HepG2 (cell line): ENCODE measurements around the gene TRERF1. TPM values are rescaled to one million over a fixed set of nuclear protein-coding genes. Genes with fewer than 3 reads are reported as not detected.

Experiments
- ATAC-seq: fragments of 200-7000 bp; cut with Tn5 transposase; 3 replicates; pipeline ENCODE4 v1.9.1; 2020; ENCODE audit warnings: mild to moderate bottlenecking, moderate library complexity
- BruUV-seq: library from RNA; stranded (reverse); fragments of 400-500 nt; replicated peaks from 2 replicates; lab custom pipeline; 2021; lab: Mats Ljungman, UMichigan
- CTCF ChIA-PET: fragments of 300-600 bp; formaldehyde crosslinking; extraction: SDS; loops from one replicate; lab custom pipeline; 2021; ENCODE audit warnings: low total read pairs, inconsistent platforms, low intra/inter-chr PET ratio; lab: Yijun Ruan, JAX
- POLR2A ChIA-PET: fragments of 350-600 bp; sonication (Branson Sonifier 250); formaldehyde crosslinking; loops from one replicate; lab custom pipeline; 2020; ENCODE audit warnings: antibody characterized with exemption, inconsistent platforms; lab: Yijun Ruan, JAX
- DNase-seq: peaks from one replicate; pipeline ENCODE4 v3.0.0-alpha.2; 2015; ENCODE audit warnings: low spot score
- FAIRE-seq: peaks from 3 replicates; lab custom pipeline; 2011; peaks lifted over from hg19 to GRCh38; lab: Jason Lieb, UNC
- H2AFZ ChIP-seq: one replicate; pipeline ENCODE4 v1.6.1; 2011; ENCODE audit warnings: low read length, inconsistent platforms
- H3K27ac ChIP-seq: fragments of 300-600 bp; 3 replicates; pipeline ENCODE4 v1.8.0; 2011; ENCODE audit warnings: mixed run types, mild to moderate bottlenecking, mixed read lengths, low read length, inconsistent platforms; ENCODE audit not compliant: insufficient read depth; ENCODE audit errors: extremely low read length
- H3K27me3 ChIP-seq, 2 experiments: fragments of 200-600 bp in 1 of 2; 2 replicates in 1 of 2; 3 replicates in 1 of 2; pipeline versions ENCODE4 v1.6.0 to v1.8.0; 2011; ENCODE audit warnings: low read length in 2 of 2, mild to moderate bottlenecking in 2 of 2, moderate library complexity in 2 of 2, inconsistent platforms in 1 of 2; ENCODE audit not compliant: insufficient read depth in 2 of 2, control insufficient read depth in 1 of 2
- H3K36me3 ChIP-seq, 2 experiments: fragments of 200-600 bp in 1 of 2; replicated peaks in 1 of 2; 2 replicates in 1 of 2; 3 replicates in 1 of 2; pipeline versions ENCODE4 v1.5.1 to v1.8.0; 2011; ENCODE audit warnings: low read length in 2 of 2, inconsistent platforms in 1 of 2; ENCODE audit not compliant: insufficient read depth in 2 of 2, control insufficient read depth in 1 of 2
- H3K4me1 ChIP-seq: 2 replicates; pipeline ENCODE4 v1.5.1; 2012; ENCODE audit warnings: low read length, inconsistent platforms; ENCODE audit not compliant: insufficient read depth
- H3K4me2 ChIP-seq: 2 replicates; pipeline ENCODE4 v1.6.0; 2011; ENCODE audit warnings: low read depth, low read length, inconsistent platforms
- H3K4me3 ChIP-seq, 3 experiments: fragments of 200-600 bp in 1 of 3; sonication (generic), shearing (Covaris generic) in 1 of 3; replicated peaks in 1 of 3; 2 replicates each; pipeline ENCODE4 v1.5.1; 2011 to 2016; ENCODE audit warnings: low read length in 3 of 3, inconsistent platforms in 2 of 3, low read depth in 2 of 3, mild to moderate bottlenecking in 2 of 3, control low read depth in 1 of 3, mixed read lengths in 1 of 3; ENCODE audit not compliant: insufficient read depth in 1 of 3
- H3K79me2 ChIP-seq: one replicate; pipeline ENCODE4 v1.6.1; 2011; ENCODE audit warnings: low read length, inconsistent platforms; ENCODE audit not compliant: insufficient read depth
- H3K9ac ChIP-seq: 2 replicates; pipeline ENCODE4 v1.6.0; 2011; ENCODE audit warnings: mild to moderate bottlenecking, low read depth, low read length, inconsistent platforms; ENCODE audit not compliant: insufficient read depth
- H3K9me3 ChIP-seq: 2 replicates; pipeline ENCODE4 v1.5.1; 2012; ENCODE audit warnings: mild to moderate bottlenecking, low read length
- H4K20me1 ChIP-seq: 2 replicates; pipeline ENCODE4 v1.6.0; 2011; ENCODE audit warnings: inconsistent platforms, mild to moderate bottlenecking, low read length, moderate library complexity; ENCODE audit not compliant: insufficient read depth
- ESRRA ChIP-seq: sonication (generic); formaldehyde crosslinking; IDR thresholded peaks from 2 replicates; pipeline ENCODE4 v1.5.1; 2020; ENCODE audit warnings: mild to moderate bottlenecking, low read depth, missing genetic modification reagents
- FOSL2 ChIP-seq: sonication (generic); formaldehyde crosslinking; IDR thresholded peaks from 2 replicates; pipeline ENCODE4 v1.4.0; 2020; ENCODE audit warnings: missing genetic modification reagents
- KLF6 ChIP-seq: IDR thresholded peaks from 2 replicates; pipeline ENCODE4 v1.8.0; 2016; ENCODE audit warnings: missing biosample characterization, missing genetic modification reagents
- KMT2B ChIP-seq: IDR thresholded peaks from 2 replicates; pipeline ENCODE4 v1.6.1; 2016; ENCODE audit warnings: missing genetic modification reagents, missing compliant biosample characterization
- PHF21A ChIP-seq: sonication (generic); formaldehyde crosslinking; IDR thresholded peaks from 2 replicates; pipeline ENCODE4 v1.5.0; 2020; ENCODE audit warnings: mild to moderate bottlenecking, missing genetic modification reagents
- TARDBP ChIP-seq: sonication (generic); formaldehyde crosslinking; IDR thresholded peaks from 2 replicates; pipeline ENCODE4 v1.8.0; 2022; ENCODE audit warnings: mild to moderate bottlenecking, missing genetic modification reagents
- ZNF331 ChIP-seq: sonication (generic); formaldehyde crosslinking; IDR thresholded peaks from 2 replicates; pipeline ENCODE4 v1.4.0; 2020; ENCODE audit warnings: missing genetic modification reagents
- ZNF564 ChIP-seq: sonication (generic); formaldehyde crosslinking; IDR thresholded peaks from 2 replicates; pipeline ENCODE4 v1.8.1; 2023; ENCODE audit warnings: mild to moderate bottlenecking, missing genetic modification reagents
- ZNF816 ChIP-seq: sonication (generic); formaldehyde crosslinking; IDR thresholded peaks from 2 replicates; pipeline ENCODE4 v1.8.0; 2022; ENCODE audit warnings: missing genetic modification reagents, mild to moderate bottlenecking, borderline replicate concordance
- ZNF878 ChIP-seq: sonication (generic); formaldehyde crosslinking; IDR thresholded peaks from 2 replicates; pipeline ENCODE4 v1.8.1; 2023; ENCODE audit warnings: mild to moderate bottlenecking, missing genetic modification reagents, moderate library complexity
- whole genome bisulfite sequencing: methylation state at CpG from one replicate; pipeline ENCODE4 v1.1.6; 2017; ENCODE audit warnings: low lambda C conversion rate; 5-methylcytosine and 5-hydroxymethylcytosine counted together
- in situ Hi-C: cut with HindIII; loops from 2 replicates; pipeline ENCODE4 v1.10.0; 2017; ENCODE audit warnings: low pct_unique_long_range_greater_than_20kb; ENCODE audit not compliant: extremely low pct_ligation_motif_present
- intact Hi-C: fragments of 100-400 bp; cut with micrococcal nuclease; formaldehyde crosslinking; loops from one replicate; pipeline ENCODE4 v1.10.0; 2022; ENCODE audit not compliant: unreplicated experiment
- polyA plus RNA-seq, 8 experiments: library from polyadenylated mRNA; depleted of rRNA in 3 of 8; stranded (reverse) in 7 of 8; unstranded in 1 of 8; fragments of >200 nt; fragmentation: Illumina TruSeq in 4 of 8; extraction: Trizol in 4 of 8; gene quantifications; 2 replicates each; pipeline versions ENCODE4 v1.2.1 to v1.2.3, GENCODE V29; 2011 to 2016; ENCODE audit warnings: low read depth in 4 of 8, missing spikeins in 1 of 8, mixed read lengths in 1 of 8; ENCODE audit not compliant: insufficient read depth in 1 of 8
- total RNA-seq, 5 experiments: library from RNA; depleted of rRNA; stranded (reverse); fragments of >200 nt; fragmentation: Illumina TruSeq; extraction: Trizol; gene quantifications; 2 replicates each; pipeline ENCODE4 v1.2.3, GENCODE V29; 2016; ENCODE audit warnings: low read depth in 1 of 5
- TF ChIP-seq, protein P1 (sequence below): sonication (generic); formaldehyde crosslinking; IDR thresholded peaks from 2 replicates; pipeline ENCODE4 v1.4.0; 2020; ENCODE audit warnings: missing genetic modification reagents
- TF ChIP-seq, protein P2 (sequence below): sonication (generic); IDR thresholded peaks from 2 replicates; pipeline ENCODE4 v1.6.1; 2016; ENCODE audit warnings: low read depth, borderline replicate concordance
- TF ChIP-seq, protein P3 (sequence below): sonication (generic); formaldehyde crosslinking; IDR thresholded peaks from 2 replicates; pipeline ENCODE4 v1.4.0; 2020; ENCODE audit warnings: missing genetic modification reagents, borderline replicate concordance

The TRERF1 gene
- total and polyA plus RNA-seq, 2 of the 13 experiments (the other 11 are each of a cell fraction or from before 2014, with no cell fraction given): 0.02 TPM; not detected in 1

DNA sequence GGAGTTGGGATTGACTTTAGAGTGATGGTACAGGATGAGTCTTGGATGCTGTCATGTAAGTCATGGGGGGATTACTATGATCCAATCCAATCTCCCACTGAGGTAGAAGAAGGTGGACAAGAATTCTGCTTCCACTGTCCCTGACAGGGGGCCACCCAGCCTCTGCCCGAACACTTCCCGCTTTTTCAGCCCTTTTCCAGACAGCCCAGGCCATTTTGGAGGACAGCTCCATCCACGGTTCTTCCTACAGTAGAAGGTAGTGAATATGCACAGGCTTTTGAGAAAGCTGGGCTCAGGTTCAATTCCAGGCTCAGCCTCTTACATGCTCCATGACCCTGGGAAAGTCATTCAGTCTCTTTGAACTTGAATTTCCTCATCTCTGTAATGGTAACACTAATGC, 31.0 kb downstream of the TRERF1 start:
- FAIRE-seq (no peak), DNase-seq (no peak), ATAC-seq (no peak)
- Histone ChIP-seq H3K4me2 (no peak overlapping the region), H3K9ac (no peak overlapping the region), H3K27ac (no peak overlapping the region), H4K20me1 (no peaks in the 10 kb centered on the region), H3K4me1 (peaks cover 8% of the 10 kb centered on the region), H3K4me3 (no peak overlapping the region), H2AFZ (no peak overlapping the region), H3K36me3 (no peaks in the 10 kb centered on the region), H3K27me3 (peaks cover 1 to 6% of the 10 kb centered on the region in 2 experiments; a peak in 4 of 5 replicates), H3K9me3 (no peaks in the 10 kb centered on the region), H3K79me2 (no peaks in the 10 kb centered on the region)
- CTCF ChIA-PET: no interaction called here
- intact Hi-C loops (no loop called here), in situ Hi-C loops (no loop called here)
- TF ChIP-seq ZNF331 (CRISPR knock-in tag): no peak
- WGBS: 33% methylated on average over 3 of the region's 3 CpGs
- POLR2A ChIA-PET: no interaction called here
- BruUV-seq: no TSS peak

DNA sequence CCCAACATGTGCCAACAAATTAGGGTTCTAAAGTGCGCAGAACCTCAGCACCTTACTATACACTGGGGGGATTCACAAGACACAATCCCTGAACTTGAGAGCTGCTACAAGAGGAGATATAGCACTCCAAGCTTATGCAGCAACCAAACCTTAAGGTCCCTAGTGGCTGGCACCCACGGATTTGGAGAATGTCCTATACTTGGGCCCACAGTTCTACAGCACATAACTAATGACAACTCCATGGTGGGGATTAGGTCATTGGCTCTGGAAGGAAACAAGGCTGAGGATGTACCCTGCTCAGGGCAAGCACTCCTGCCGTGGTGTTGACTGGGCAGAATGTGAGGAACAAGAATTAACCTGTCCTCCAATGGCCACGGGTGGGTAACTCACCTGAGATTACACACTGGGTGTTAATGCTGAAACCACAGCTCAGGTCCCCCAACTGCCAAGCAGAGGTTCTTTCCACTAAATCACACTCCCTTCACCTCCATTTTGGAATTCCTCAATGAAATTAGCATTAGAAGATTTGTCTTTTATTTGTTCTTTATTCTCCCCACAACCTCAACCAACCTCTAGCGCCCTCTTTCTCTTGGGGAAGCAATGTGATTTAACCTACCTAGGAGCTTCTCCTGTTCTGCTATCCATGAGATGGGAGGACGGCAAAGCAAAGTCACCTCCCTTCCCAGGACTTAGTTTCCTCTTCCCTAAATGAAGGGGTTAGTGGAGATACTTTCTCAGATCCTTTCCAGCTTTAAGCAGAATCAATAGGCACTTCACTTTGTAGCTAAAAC, 32.0 kb downstream of the TRERF1 start:
- no peaks in the 10 kb centered on the region for H3K79me2 ChIP-seq
- no peak overlapping the region for H3K27ac ChIP-seq
- no peak overlapping the region for H3K4me2 ChIP-seq
- H3K4me3 ChIP-seq: no peak overlapping the region
- in situ Hi-C loops: no loop called here
- intact Hi-C loops: no loop called here
- 26% methylated on average over 5 of the region's 6 CpGs for WGBS
- H3K27me3 ChIP-seq: peaks cover 1 to 6% of the 10 kb centered on the region in 2 experiments; a peak in 4 of 5 replicates
- CTCF ChIA-PET: no interaction called here
- H3K9me3 ChIP-seq: no peaks in the 10 kb centered on the region
- FAIRE-seq: no peak
- no peaks in the 10 kb centered on the region for H3K36me3 ChIP-seq
- no TSS peak for BruUV-seq
- no peak overlapping the region for H2AFZ ChIP-seq
- no peak for DNase-seq
- no peak for ATAC-seq
- POLR2A ChIA-PET: no interaction called here
- H3K9ac ChIP-seq: no peak overlapping the region
- H4K20me1 ChIP-seq: no peaks in the 10 kb centered on the region
- H3K4me1 ChIP-seq: peaks cover 2% of the 10 kb centered on the region
- no peak for TF ChIP-seq FOSL2
- no peak for TF ChIP-seq KLF6 (CRISPR knock-in tag)
- TF ChIP-seq, protein P1, sequence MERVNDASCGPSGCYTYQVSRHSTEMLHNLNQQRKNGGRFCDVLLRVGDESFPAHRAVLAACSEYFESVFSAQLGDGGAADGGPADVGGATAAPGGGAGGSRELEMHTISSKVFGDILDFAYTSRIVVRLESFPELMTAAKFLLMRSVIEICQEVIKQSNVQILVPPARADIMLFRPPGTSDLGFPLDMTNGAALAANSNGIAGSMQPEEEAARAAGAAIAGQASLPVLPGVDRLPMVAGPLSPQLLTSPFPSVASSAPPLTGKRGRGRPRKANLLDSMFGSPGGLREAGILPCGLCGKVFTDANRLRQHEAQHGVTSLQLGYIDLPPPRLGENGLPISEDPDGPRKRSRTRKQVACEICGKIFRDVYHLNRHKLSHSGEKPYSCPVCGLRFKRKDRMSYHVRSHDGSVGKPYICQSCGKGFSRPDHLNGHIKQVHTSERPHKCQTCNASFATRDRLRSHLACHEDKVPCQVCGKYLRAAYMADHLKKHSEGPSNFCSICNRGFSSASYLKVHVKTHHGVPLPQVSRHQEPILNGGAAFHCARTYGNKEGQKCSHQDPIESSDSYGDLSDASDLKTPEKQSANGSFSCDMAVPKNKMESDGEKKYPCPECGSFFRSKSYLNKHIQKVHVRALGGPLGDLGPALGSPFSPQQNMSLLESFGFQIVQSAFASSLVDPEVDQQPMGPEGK: no peak
- TF ChIP-seq, protein P2, sequence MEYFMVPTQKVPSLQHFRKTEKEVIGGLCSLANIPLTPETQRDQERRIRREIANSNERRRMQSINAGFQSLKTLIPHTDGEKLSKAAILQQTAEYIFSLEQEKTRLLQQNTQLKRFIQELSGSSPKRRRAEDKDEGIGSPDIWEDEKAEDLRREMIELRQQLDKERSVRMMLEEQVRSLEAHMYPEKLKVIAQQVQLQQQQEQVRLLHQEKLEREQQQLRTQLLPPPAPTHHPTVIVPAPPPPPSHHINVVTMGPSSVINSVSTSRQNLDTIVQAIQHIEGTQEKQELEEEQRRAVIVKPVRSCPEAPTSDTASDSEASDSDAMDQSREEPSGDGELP: no peak
- TF ChIP-seq, protein P3, sequence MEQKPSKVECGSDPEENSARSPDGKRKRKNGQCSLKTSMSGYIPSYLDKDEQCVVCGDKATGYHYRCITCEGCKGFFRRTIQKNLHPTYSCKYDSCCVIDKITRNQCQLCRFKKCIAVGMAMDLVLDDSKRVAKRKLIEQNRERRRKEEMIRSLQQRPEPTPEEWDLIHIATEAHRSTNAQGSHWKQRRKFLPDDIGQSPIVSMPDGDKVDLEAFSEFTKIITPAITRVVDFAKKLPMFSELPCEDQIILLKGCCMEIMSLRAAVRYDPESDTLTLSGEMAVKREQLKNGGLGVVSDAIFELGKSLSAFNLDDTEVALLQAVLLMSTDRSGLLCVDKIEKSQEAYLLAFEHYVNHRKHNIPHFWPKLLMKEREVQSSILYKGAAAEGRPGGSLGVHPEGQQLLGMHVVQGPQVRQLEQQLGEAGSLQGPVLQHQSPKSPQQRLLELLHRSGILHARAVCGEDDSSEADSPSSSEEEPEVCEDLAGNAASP (CRISPR knock-in tag): no peak
- TF ChIP-seq ZNF816: no peak
- TF ChIP-seq TARDBP (CRISPR knock-in tag): no peak
- TF ChIP-seq KMT2B (CRISPR knock-in tag): no peak
- TF ChIP-seq ZNF564: no peak
- no peak for TF ChIP-seq ZNF878
- no peak for TF ChIP-seq PHF21A
- no peak for TF ChIP-seq ESRRA (CRISPR knock-in tag)
